MG63 (cell line): ENCODE data around the gene RAPGEF4. TPM values are rescaled to one million over a fixed set of nuclear protein-coding genes. Genes with fewer than 3 reads are reported as not detected.
A peak's percentile ranks its signal among the peaks of the same experiment; 100 is the strongest.

Experiments
- DNase-seq: peaks from one replicate; pipeline ENCODE4 v3.0.0-alpha.2; 2020
- H3K27me3 ChIP-seq: fragments of 250-450 bp; sonication (Bioruptor Pico); 2 replicates; pipeline ENCODE4 v1.5.1; 2020; ENCODE audit warnings: mild to moderate bottlenecking, moderate library complexity
- H3K36me3 ChIP-seq: fragments of 250-450 bp; sonication (Bioruptor Pico); 2 replicates; pipeline ENCODE4 v1.5.1; 2020; ENCODE audit warnings: mild to moderate bottlenecking, moderate library complexity
- H3K4me3 ChIP-seq: fragments of 250-450 bp; sonication (Bioruptor Pico); 2 replicates; pipeline ENCODE4 v1.5.1; 2020; ENCODE audit warnings: mild to moderate bottlenecking, moderate library complexity
- H3K9me3 ChIP-seq: fragments of 250-450 bp; sonication (Bioruptor Pico); 2 replicates; pipeline ENCODE4 v1.5.1; 2020; ENCODE audit warnings: mild to moderate bottlenecking, moderate library complexity
- total RNA-seq: library from RNA; depleted of rRNA; stranded (reverse); fragments of >200 nt; shearing (Covaris generic); gene quantifications from 2 replicates; pipeline ENCODE4 v1.2.3, GENCODE V29; 2014; ENCODE audit warnings: low replicate concordance

The RAPGEF4 gene
- total RNA-seq, 1 experiment from 2014 or later = not detected

- H3K4me3 ChIP-seq = no peak overlapping the region
- no peaks in the 10 kb centered on the region for H3K9me3 ChIP-seq
- no peaks in the 10 kb centered on the region for H3K36me3 ChIP-seq
- no peaks in the 10 kb centered on the region for H3K27me3 ChIP-seq
- DNase-seq = no peak
Observed at GRCh38 chr2:172922306-172922705, 186.7 kb downstream of the RAPGEF4 start.

GRCh38 chr2:172922815-172923214 is 187.2 kb downstream of the RAPGEF4 start:
- H3K27me3 ChIP-seq = no peaks in the 10 kb centered on the region
- no peaks in the 10 kb centered on the region for H3K9me3 ChIP-seq
- no peak overlapping the region for H3K4me3 ChIP-seq
- no peaks in the 10 kb centered on the region for H3K36me3 ChIP-seq
- no peak for DNase-seq

- no peak overlapping the region for H3K4me3 ChIP-seq
- no peak for DNase-seq
Observed at GRCh38 chr2:172924097-172924660, 188.5 kb downstream of the RAPGEF4 start.

GRCh38 chr2:172925600-172925999 is 190.0 kb downstream of the RAPGEF4 start:
- no peak for DNase-seq

More at GRCh38 chr2:172924097-172924660, 188.5 kb downstream of the RAPGEF4 start:
- H3K36me3 ChIP-seq = no peaks in the 10 kb centered on the region
- no peaks in the 10 kb centered on the region for H3K27me3 ChIP-seq
- no peaks in the 10 kb centered on the region for H3K9me3 ChIP-seq

GRCh38 chr2:172926785-172927640 is 191.4 kb downstream of the RAPGEF4 start:
- Histone ChIP-seq H3K4me3 (no peak overlapping the region), H3K9me3 (no peaks in the 10 kb centered on the region), H3K36me3 (no peaks in the 10 kb centered on the region), H3K27me3 (no peaks in the 10 kb centered on the region)
- DNase-seq = peak; percentile 42

More at GRCh38 chr2:172925600-172925999, 190.0 kb downstream of the RAPGEF4 start:
- H3K36me3 ChIP-seq = no peaks in the 10 kb centered on the region
- H3K27me3 ChIP-seq = no peaks in the 10 kb centered on the region
- no peaks in the 10 kb centered on the region for H3K9me3 ChIP-seq
- no peak overlapping the region for H3K4me3 ChIP-seq

GRCh38 chr2:172927641-172928357 is 192.2 kb downstream of the RAPGEF4 start:
- no peak overlapping the region for H3K4me3 ChIP-seq
- DNase-seq = peak; percentile 61

GRCh38 chr2:172928756-172929155 is 193.1 kb downstream of the RAPGEF4 start:
- DNase-seq = peak; percentile 37
- Histone ChIP-seq H3K36me3 (no peaks in the 10 kb centered on the region), H3K9me3 (no peaks in the 10 kb centered on the region), H3K27me3 (no peaks in the 10 kb centered on the region), H3K4me3 (no peak overlapping the region)

More at GRCh38 chr2:172927641-172928357, 192.2 kb downstream of the RAPGEF4 start:
- Histone ChIP-seq H3K27me3 (no peaks in the 10 kb centered on the region), H3K36me3 (no peaks in the 10 kb centered on the region), H3K9me3 (no peaks in the 10 kb centered on the region)

- no peak for DNase-seq
- Histone ChIP-seq H3K4me3 (no peak overlapping the region), H3K27me3 (no peaks in the 10 kb centered on the region), H3K36me3 (no peaks in the 10 kb centered on the region), H3K9me3 (no peaks in the 10 kb centered on the region)
Observed at GRCh38 chr2:172929644-172930043, 194.0 kb downstream of the RAPGEF4 start.

- no peaks in the 10 kb centered on the region for H3K9me3 ChIP-seq
- no peaks in the 10 kb centered on the region for H3K36me3 ChIP-seq
- no peak for DNase-seq
- H3K27me3 ChIP-seq = no peaks in the 10 kb centered on the region; the same call in 1 of the 2 replicates
- no peak overlapping the region for H3K4me3 ChIP-seq
Observed at GRCh38 chr2:172930871-172931255, 195.2 kb downstream of the RAPGEF4 start.

GRCh38 chr2:172931256-172931894 is 195.7 kb downstream of the RAPGEF4 start:
- no peak for DNase-seq
- no peak overlapping the region for H3K4me3 ChIP-seq
- H3K27me3 ChIP-seq = no peaks in the 10 kb centered on the region; the same call in 1 of the 2 replicates
- no peaks in the 10 kb centered on the region for H3K36me3 ChIP-seq
- H3K9me3 ChIP-seq = no peaks in the 10 kb centered on the region

GRCh38 chr2:172931918-172932520 is 196.4 kb downstream of the RAPGEF4 start:
- no peaks in the 10 kb centered on the region for H3K36me3 ChIP-seq
- DNase-seq = no peak
- H3K9me3 ChIP-seq = no peaks in the 10 kb centered on the region
- H3K4me3 ChIP-seq = no peak overlapping the region
- no peaks in the 10 kb centered on the region; the same call in 1 of the 2 replicates for H3K27me3 ChIP-seq

GRCh38 chr2:172937884-172938712 is 202.5 kb downstream of the RAPGEF4 start:
- no peak for DNase-seq
- H3K4me3 ChIP-seq = no peak overlapping the region
- no peaks in the 10 kb centered on the region for H3K36me3 ChIP-seq
- no peaks in the 10 kb centered on the region; the same call in 1 of the 2 replicates for H3K27me3 ChIP-seq
- H3K9me3 ChIP-seq = peaks cover 10% of the 10 kb centered on the region

GRCh38 chr2:172938713-172939375 is 203.2 kb downstream of the RAPGEF4 start:
- Histone ChIP-seq H3K36me3 (no peaks in the 10 kb centered on the region), H3K9me3 (peaks cover 10% of the 10 kb centered on the region), H3K27me3 (no peaks in the 10 kb centered on the region; the same call in none of the 2 replicates), H3K4me3 (no peak overlapping the region)
- DNase-seq = no peak

GRCh38 chr2:172943539-172943938 is 207.9 kb downstream of the RAPGEF4 start:
- no peak for DNase-seq
- no peak overlapping the region for H3K4me3 ChIP-seq
- H3K27me3 ChIP-seq = no peaks in the 10 kb centered on the region; the same call in 1 of the 2 replicates
- H3K9me3 ChIP-seq = peaks cover 10% of the 10 kb centered on the region
- H3K36me3 ChIP-seq = no peaks in the 10 kb centered on the region
